GM12878 (cell line): ENCODE data around the gene BBS12. TPM values are rescaled to one million over a fixed set of nuclear protein-coding genes. Genes with fewer than 3 reads are reported as not detected.

Experiments used
- ATAC-seq: fragments of 200-7000 bp; cut with Tn5 transposase; 3 replicates; pipeline ENCODE4 v1.9.1; 2020; ENCODE audit warnings: mild to moderate bottlenecking, moderate library complexity
- BruUV-seq: library from RNA; stranded (reverse); fragments of 400-500 nt; replicated peaks from 2 replicates; lab custom pipeline; 2021; lab: Mats Ljungman, UMichigan
- CTCF ChIA-PET: fragments of 300-600 bp; sonication (Branson Sonifier 250); formaldehyde crosslinking; extraction: SDS; loops from one replicate; lab custom pipeline; 2021; ENCODE audit warnings: inconsistent platforms; lab: Yijun Ruan, JAX
- POLR2A ChIA-PET: fragments of 350-600 bp; formaldehyde crosslinking; extraction: SDS; loops from one replicate; lab custom pipeline; 2021; ENCODE audit warnings: inconsistent platforms; lab: Charles Lee
- RAD21 ChIA-PET: fragments of 300-600 bp; sonication (Branson Sonifier 250); formaldehyde crosslinking; loops from one replicate; lab custom pipeline; 2023; ENCODE audit warnings: antibody characterized with exemption; ENCODE audit not compliant: unreplicated experiment; lab: Charles Lee
- SMC1A ChIA-PET: fragments of 300-600 bp; sonication (Branson Sonifier 250); formaldehyde crosslinking; loops from one replicate; lab custom pipeline; 2023; ENCODE audit not compliant: unreplicated experiment, uncharacterized antibody; lab: Charles Lee
- DNase-seq: peaks from one replicate; pipeline ENCODE4 v3.0.0-alpha.2; 2011; ENCODE audit warnings: low read depth, low spot score
- FAIRE-seq: peaks from 3 replicates; lab custom pipeline; 2011; peaks lifted over from hg19 to GRCh38; lab: Jason Lieb, UNC
- H2AFZ ChIP-seq: 2 replicates; pipeline ENCODE4 v1.6.0; 2011; ENCODE audit warnings: low read depth, low read length, control low read depth; ENCODE audit not compliant: control insufficient read depth
- H3K27ac ChIP-seq: 2 replicates; pipeline ENCODE4 v1.5.1; 2011; ENCODE audit warnings: control low read depth; ENCODE audit not compliant: control insufficient read depth, insufficient read depth
- H3K27me3 ChIP-seq, 2 experiments: replicated peaks in 1 of 2; 2 replicates each; pipeline versions ENCODE4 v1.6.0 to v1.6.1; 2011; ENCODE audit warnings: low read length in 1 of 2; ENCODE audit not compliant: control insufficient read depth in 2 of 2, insufficient read depth in 2 of 2
- H3K36me3 ChIP-seq, 2 experiments: 2 replicates each; pipeline ENCODE4 v1.5.1; 2011; ENCODE audit warnings: low read length in 1 of 2; ENCODE audit not compliant: control insufficient read depth in 2 of 2, insufficient read depth in 2 of 2
- H3K4me1 ChIP-seq: 2 replicates; pipeline ENCODE4 v1.6.1; 2011; ENCODE audit warnings: mild to moderate bottlenecking, low read length, moderate library complexity, mixed read lengths; ENCODE audit not compliant: control insufficient read depth, insufficient read depth
- H3K4me2 ChIP-seq: 2 replicates; pipeline ENCODE4 v1.6.0; 2011; ENCODE audit warnings: control low read depth; ENCODE audit not compliant: control insufficient read depth, insufficient read depth
- H3K4me3 ChIP-seq: fragments of 200-600 bp; sonication (generic); 2 replicates; pipeline ENCODE4 v1.5.1; 2016
- H3K79me2 ChIP-seq: 2 replicates; pipeline ENCODE4 v1.6.0; 2011; ENCODE audit warnings: low read length; ENCODE audit not compliant: control insufficient read depth, insufficient read depth
- H3K9ac ChIP-seq: 2 replicates; pipeline ENCODE4 v1.8.0; 2011; ENCODE audit warnings: low read length, control low read depth, mixed read lengths; ENCODE audit not compliant: control insufficient read depth, insufficient read depth
- H3K9me3 ChIP-seq: replicated peaks from 3 replicates; pipeline ENCODE4 v1.5.1; 2011; ENCODE audit warnings: mild to moderate bottlenecking, low read length; ENCODE audit not compliant: control insufficient read depth, insufficient read depth
- H4K20me1 ChIP-seq: 2 replicates; pipeline ENCODE4 v1.6.0; 2011; ENCODE audit not compliant: control insufficient read depth, insufficient read depth
- HCFC1 ChIP-seq: fragments of 150-350 bp; IDR thresholded peaks from 2 replicates; pipeline ENCODE4 v1.6.1; 2014; ENCODE audit warnings: low read length
- IKZF2 ChIP-seq, 2 experiments: fragments of 450-650 bp; IDR thresholded peaks; 2 replicates each; pipeline ENCODE4 v1.6.1; 2017; ENCODE audit warnings: mild to moderate bottlenecking in 2 of 2, moderate library complexity in 2 of 2
- KAT2A ChIP-seq: conservative IDR thresholded peaks from 2 replicates; pipeline ENCODE4 v1.6.1; 2011; ENCODE audit warnings: low read depth, low read length; ENCODE audit not compliant: control insufficient read depth
- MTA3 ChIP-seq: IDR thresholded peaks from 2 replicates; pipeline ENCODE4 v1.6.1; 2012; ENCODE audit warnings: low read length, inconsistent platforms, borderline replicate concordance
- NFIC ChIP-seq: IDR thresholded peaks from 2 replicates; pipeline ENCODE4 v1.6.1; 2012; ENCODE audit warnings: low read depth, mild to moderate bottlenecking, inconsistent platforms, low read length, moderate library complexity
- NFYB ChIP-seq: IDR thresholded peaks from 2 replicates; pipeline ENCODE4 v1.6.1; 2011; ENCODE audit warnings: low read depth, mild to moderate bottlenecking, low read length, improper control_type of control experiment, moderate library complexity; ENCODE audit not compliant: insufficient read depth
- POLR2AphosphoS2 ChIP-seq: IDR thresholded peaks from 2 replicates; pipeline ENCODE4 v1.6.1; 2011; ENCODE audit warnings: low read depth, mild to moderate bottlenecking, low read length, improper control_type of control experiment, moderate library complexity
- POU2F2 ChIP-seq: IDR thresholded peaks from 3 replicates; pipeline ENCODE4 v1.6.1; 2011; ENCODE audit warnings: low read depth, mild to moderate bottlenecking, low read length, borderline replicate concordance
- RUNX3 ChIP-seq: IDR thresholded peaks from 2 replicates; pipeline ENCODE4 v1.6.1; 2012; ENCODE audit warnings: low read length, inconsistent platforms
- SMAD5 ChIP-seq: IDR thresholded peaks from 2 replicates; pipeline ENCODE4 v1.6.1; 2016; ENCODE audit warnings: antibody characterized with exemption, low read depth
- SRF ChIP-seq, 2 experiments: IDR thresholded peaks; 2 replicates each; pipeline ENCODE4 v1.6.1; 2011; ENCODE audit warnings: low read depth in 2 of 2, low read length in 2 of 2, mild to moderate bottlenecking in 1 of 2, moderate library complexity in 1 of 2
- ZSCAN29 ChIP-seq: fragments of 450-650 bp; IDR thresholded peaks from 2 replicates; pipeline ENCODE4 v1.6.1; 2017; ENCODE audit warnings: mild to moderate bottlenecking, moderate library complexity
- WGBS: methylation state at CpG from one replicate; pipeline ENCODE4 v1.1.6; 2016; ENCODE audit warnings: low lambda C conversion rate; ENCODE audit not compliant: insufficient replicate concordance, insufficient coverage; ENCODE audit errors: missing lambda C conversion rate; 5-methylcytosine and 5-hydroxymethylcytosine counted together
- in situ Hi-C: fragments of 300-500 bp; cut with MboI; formaldehyde crosslinking; loops from 9 replicates; pipeline ENCODE4 v1.14.3; 2018; ENCODE audit warnings: mixed read lengths
- intact Hi-C: fragments of 100-400 bp; cut with micrococcal nuclease; formaldehyde crosslinking; loops from one replicate; pipeline ENCODE4 v1.14.2; 2022; ENCODE audit not compliant: unreplicated experiment
- polyA plus RNA-seq, 11 experiments: library from polyadenylated mRNA; depleted of rRNA in 4 of 11; unstranded in 6 of 11; stranded (reverse) in 5 of 11; fragments of >200 nt; fragmentation: Nextera tagmentation in 4 of 11; fragmentation: Illumina TruSeq in 1 of 11; extraction: Ambion mirVana in 4 of 11; extraction: Trizol in 1 of 11; gene quantifications; 1 replicate in 1 of 11; 2 replicates in 10 of 11; pipeline versions ENCODE4 v1.2.1 to v1.2.3, GENCODE V29; 2011 to 2016; ENCODE audit warnings: inconsistent platforms in 2 of 11, missing spikeins in 2 of 11, low read depth in 1 of 11
- total RNA-seq, 4 experiments: library from RNA; depleted of rRNA in 3 of 4; stranded (reverse); fragments of >200 nt in 3 of 4; fragmentation: Illumina TruSeq in 1 of 4; extraction: Trizol in 1 of 4; gene quantifications; 2 replicates each; pipeline versions ENCODE4 v1.2.1 to v1.2.3, GENCODE V29; 2013 to 2021
- TF ChIP-seq, protein P1 (sequence below): fragments of 450-650 bp; IDR thresholded peaks from 2 replicates; pipeline ENCODE4 v1.6.1; 2014; ENCODE audit warnings: mild to moderate bottlenecking
- TF ChIP-seq, protein P2 (sequence below): fragments of 450-650 bp; IDR thresholded peaks from 2 replicates; pipeline ENCODE4 v1.6.1; 2017; ENCODE audit warnings: low read depth, mild to moderate bottlenecking, moderate library complexity
- TF ChIP-seq, protein P3 (sequence below): fragments of 450-650 bp; IDR thresholded peaks from 2 replicates; pipeline ENCODE4 v1.6.1; 2017; ENCODE audit warnings: mild to moderate bottlenecking, low read depth, inconsistent platforms; ENCODE audit not compliant: poor library complexity, severe bottlenecking

BBS12 gene
- total and polyA plus RNA-seq, 10 of the 15 experiments (the other 5 are each of a cell fraction or from before 2014, with no cell fraction given) = 0.15 to 0.63 (median 0.42) TPM

DNA sequence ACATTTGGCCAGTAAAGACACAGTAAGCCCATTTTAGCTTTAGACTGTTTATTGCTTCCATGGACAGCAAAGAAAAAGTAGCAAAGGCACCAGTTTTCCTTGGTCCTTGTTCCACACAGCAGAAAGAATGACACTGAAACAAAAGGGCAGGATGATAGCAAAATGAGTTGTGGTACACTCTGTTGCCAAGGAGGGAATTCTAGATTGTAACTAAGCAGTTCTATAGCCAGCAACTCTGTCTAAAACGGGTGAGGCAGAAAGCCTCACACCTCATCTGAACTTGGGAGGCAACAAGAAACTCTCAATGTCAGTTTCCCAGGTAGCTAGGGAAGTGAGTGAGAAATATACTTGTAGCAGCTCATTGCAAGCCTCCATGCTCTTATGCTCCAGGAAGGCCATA lies 39.2 kb downstream of the BBS12 start:
- RAD21 ChIA-PET = no interaction called here
- FAIRE-seq = no peak
- Histone ChIP-seq H3K27me3 (no peaks in the 10 kb centered on the region; a peak in 2 of 4 replicates), H4K20me1 (no peaks in the 10 kb centered on the region), H3K4me1 (no peaks in the 10 kb centered on the region), H3K4me2 (no peak overlapping the region), H3K4me3 (no peak overlapping the region), H3K36me3 (no peaks in the 10 kb centered on the region), H3K9ac (no peak overlapping the region), H3K79me2 (no peaks in the 10 kb centered on the region), H2AFZ (no peak overlapping the region), H3K9me3 (no peaks in the 10 kb centered on the region; the same call in 2 of the 3 replicates), H3K27ac (no peak overlapping the region)
- SMC1A ChIA-PET = interaction anchor here (0.6 kb wide), 2 partner anchors 14 to 893 kb away, joined by 3 to 4 read pairs; no protein-coding TSS in a partner anchor
- POLR2A ChIA-PET = no interaction called here
- no TSS peak for BruUV-seq
- in situ Hi-C loops = no loop called here
- intact Hi-C loops = no loop called here
- WGBS = 5% methylated on average over 1 of the region's 1 CpG
- no peak for DNase-seq
- ATAC-seq = no peak
- CTCF ChIA-PET = interaction anchor here (2.2 kb wide), 1 partner anchor 14 kb away, joined by 8 read pairs; no protein-coding TSS in a partner anchor
- TF ChIP-seq POLR2AphosphoS2 = no peak
- TF ChIP-seq NFIC = no peak
- TF ChIP-seq, protein P1, sequence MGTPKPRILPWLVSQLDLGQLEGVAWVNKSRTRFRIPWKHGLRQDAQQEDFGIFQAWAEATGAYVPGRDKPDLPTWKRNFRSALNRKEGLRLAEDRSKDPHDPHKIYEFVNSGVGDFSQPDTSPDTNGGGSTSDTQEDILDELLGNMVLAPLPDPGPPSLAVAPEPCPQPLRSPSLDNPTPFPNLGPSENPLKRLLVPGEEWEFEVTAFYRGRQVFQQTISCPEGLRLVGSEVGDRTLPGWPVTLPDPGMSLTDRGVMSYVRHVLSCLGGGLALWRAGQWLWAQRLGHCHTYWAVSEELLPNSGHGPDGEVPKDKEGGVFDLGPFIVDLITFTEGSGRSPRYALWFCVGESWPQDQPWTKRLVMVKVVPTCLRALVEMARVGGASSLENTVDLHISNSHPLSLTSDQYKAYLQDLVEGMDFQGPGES = no peak
- TF ChIP-seq KAT2A = no peak
- no peak for TF ChIP-seq POU2F2
- TF ChIP-seq, protein P2, sequence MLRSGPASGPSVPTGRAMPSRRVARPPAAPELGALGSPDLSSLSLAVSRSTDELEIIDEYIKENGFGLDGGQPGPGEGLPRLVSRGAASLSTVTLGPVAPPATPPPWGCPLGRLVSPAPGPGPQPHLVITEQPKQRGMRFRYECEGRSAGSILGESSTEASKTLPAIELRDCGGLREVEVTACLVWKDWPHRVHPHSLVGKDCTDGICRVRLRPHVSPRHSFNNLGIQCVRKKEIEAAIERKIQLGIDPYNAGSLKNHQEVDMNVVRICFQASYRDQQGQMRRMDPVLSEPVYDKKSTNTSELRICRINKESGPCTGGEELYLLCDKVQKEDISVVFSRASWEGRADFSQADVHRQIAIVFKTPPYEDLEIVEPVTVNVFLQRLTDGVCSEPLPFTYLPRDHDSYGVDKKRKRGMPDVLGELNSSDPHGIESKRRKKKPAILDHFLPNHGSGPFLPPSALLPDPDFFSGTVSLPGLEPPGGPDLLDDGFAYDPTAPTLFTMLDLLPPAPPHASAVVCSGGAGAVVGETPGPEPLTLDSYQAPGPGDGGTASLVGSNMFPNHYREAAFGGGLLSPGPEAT = no peak
- TF ChIP-seq SRF (IDR thresholded peaks at IDR 0.05; ENCODE audit: low read depth in 2 of 2, low read length in 2 of 2) = no peak
- TF ChIP-seq MTA3 = no peak
- TF ChIP-seq IKZF2 (IDR thresholded peaks at IDR 0.05) = no peak
- TF ChIP-seq, protein P3, sequence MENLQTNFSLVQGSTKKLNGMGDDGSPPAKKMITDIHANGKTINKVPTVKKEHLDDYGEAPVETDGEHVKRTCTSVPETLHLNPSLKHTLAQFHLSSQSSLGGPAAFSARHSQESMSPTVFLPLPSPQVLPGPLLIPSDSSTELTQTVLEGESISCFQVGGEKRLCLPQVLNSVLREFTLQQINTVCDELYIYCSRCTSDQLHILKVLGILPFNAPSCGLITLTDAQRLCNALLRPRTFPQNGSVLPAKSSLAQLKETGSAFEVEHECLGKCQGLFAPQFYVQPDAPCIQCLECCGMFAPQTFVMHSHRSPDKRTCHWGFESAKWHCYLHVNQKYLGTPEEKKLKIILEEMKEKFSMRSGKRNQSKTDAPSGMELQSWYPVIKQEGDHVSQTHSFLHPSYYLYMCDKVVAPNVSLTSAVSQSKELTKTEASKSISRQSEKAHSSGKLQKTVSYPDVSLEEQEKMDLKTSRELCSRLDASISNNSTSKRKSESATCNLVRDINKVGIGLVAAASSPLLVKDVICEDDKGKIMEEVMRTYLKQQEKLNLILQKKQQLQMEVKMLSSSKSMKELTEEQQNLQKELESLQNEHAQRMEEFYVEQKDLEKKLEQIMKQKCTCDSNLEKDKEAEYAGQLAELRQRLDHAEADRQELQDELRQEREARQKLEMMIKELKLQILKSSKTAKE = no peak
- no peak for TF ChIP-seq NFYB
- no peak for TF ChIP-seq ZSCAN29
- TF ChIP-seq SMAD5 = no peak
- TF ChIP-seq HCFC1 = no peak
- no peak for TF ChIP-seq RUNX3
